Ishikawa (cell line): ENCODE results near the gene HSD17B11.

Experiments
- CEBPB ChIP-seq: IDR thresholded peaks from 2 replicates; pipeline ENCODE4 v1.6.1; 2012
- CREB1 ChIP-seq: IDR thresholded peaks from 2 replicates; pipeline ENCODE4 v1.6.1; 2012; ENCODE audit warnings: low read depth
- EGR1 ChIP-seq: IDR thresholded peaks from 2 replicates; pipeline ENCODE4 v1.6.1; 2012
- EP300 ChIP-seq: IDR thresholded peaks from 2 replicates; pipeline ENCODE4 v1.6.1; 2012; ENCODE audit warnings: borderline replicate concordance
- FOXM1 ChIP-seq: IDR thresholded peaks from 2 replicates; pipeline ENCODE4 v1.6.1; 2012; ENCODE audit warnings: low read depth, borderline replicate concordance
- NFIC ChIP-seq: IDR thresholded peaks from 2 replicates; pipeline ENCODE4 v1.6.1; 2012
- RAD21 ChIP-seq: IDR thresholded peaks from 2 replicates; pipeline ENCODE4 v1.6.1; 2012; ENCODE audit warnings: low read depth
- TAF1 ChIP-seq: IDR thresholded peaks from 2 replicates; pipeline ENCODE4 v1.6.1; 2012; ENCODE audit warnings: low read depth, mild to moderate bottlenecking
- TCF12 ChIP-seq: IDR thresholded peaks from 2 replicates; pipeline ENCODE4 v1.6.1; 2012; ENCODE audit warnings: low read depth
- TEAD4 ChIP-seq: IDR thresholded peaks from 2 replicates; pipeline ENCODE4 v1.6.1; 2012
- USF1 ChIP-seq: IDR thresholded peaks from 2 replicates; pipeline ENCODE4 v1.6.1; 2012
- YY1 ChIP-seq: IDR thresholded peaks from 2 replicates; pipeline ENCODE4 v1.6.1; 2012; ENCODE audit warnings: low read depth
- ZBTB7A ChIP-seq: IDR thresholded peaks from 2 replicates; pipeline ENCODE4 v1.6.1; 2012; ENCODE audit warnings: low read depth
- TF ChIP-seq, protein P1 (sequence below): IDR thresholded peaks from 2 replicates; pipeline ENCODE4 v1.6.1; 2012; ENCODE audit warnings: low read depth, mild to moderate bottlenecking
- TF ChIP-seq, protein P2 (sequence below): IDR thresholded peaks from 2 replicates; pipeline ENCODE4 v1.6.1; 2012

The HSD17B11 gene

DNA sequence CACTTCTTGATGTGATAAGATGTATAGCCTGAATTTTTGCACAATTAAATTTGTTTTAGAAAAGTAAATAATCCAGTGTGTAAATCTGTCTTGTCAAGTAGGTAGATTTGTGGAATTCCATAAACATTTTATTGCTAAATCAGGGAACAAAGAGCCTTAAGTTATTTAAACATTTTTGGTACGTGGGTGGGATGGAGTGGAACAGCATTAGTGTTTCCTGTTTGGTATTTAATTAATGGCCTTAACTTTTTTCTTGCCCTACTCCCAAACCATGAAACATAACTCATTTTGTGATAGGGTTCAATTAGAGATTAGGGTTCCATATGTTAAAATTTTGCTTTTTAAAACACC, 36.5 kb upstream of the HSD17B11 start:
- TF ChIP-seq RAD21 (no peak), ZBTB7A (no peak), FOXM1 (no peak), CEBPB (no peak), EP300 (no peak), TEAD4 (no peak), YY1 (no peak), NFIC (no peak), TCF12 (no peak), CREB1 (no peak), USF1 (no peak), EGR1 (no peak), TAF1 (no peak)
- TF ChIP-seq, protein P1, sequence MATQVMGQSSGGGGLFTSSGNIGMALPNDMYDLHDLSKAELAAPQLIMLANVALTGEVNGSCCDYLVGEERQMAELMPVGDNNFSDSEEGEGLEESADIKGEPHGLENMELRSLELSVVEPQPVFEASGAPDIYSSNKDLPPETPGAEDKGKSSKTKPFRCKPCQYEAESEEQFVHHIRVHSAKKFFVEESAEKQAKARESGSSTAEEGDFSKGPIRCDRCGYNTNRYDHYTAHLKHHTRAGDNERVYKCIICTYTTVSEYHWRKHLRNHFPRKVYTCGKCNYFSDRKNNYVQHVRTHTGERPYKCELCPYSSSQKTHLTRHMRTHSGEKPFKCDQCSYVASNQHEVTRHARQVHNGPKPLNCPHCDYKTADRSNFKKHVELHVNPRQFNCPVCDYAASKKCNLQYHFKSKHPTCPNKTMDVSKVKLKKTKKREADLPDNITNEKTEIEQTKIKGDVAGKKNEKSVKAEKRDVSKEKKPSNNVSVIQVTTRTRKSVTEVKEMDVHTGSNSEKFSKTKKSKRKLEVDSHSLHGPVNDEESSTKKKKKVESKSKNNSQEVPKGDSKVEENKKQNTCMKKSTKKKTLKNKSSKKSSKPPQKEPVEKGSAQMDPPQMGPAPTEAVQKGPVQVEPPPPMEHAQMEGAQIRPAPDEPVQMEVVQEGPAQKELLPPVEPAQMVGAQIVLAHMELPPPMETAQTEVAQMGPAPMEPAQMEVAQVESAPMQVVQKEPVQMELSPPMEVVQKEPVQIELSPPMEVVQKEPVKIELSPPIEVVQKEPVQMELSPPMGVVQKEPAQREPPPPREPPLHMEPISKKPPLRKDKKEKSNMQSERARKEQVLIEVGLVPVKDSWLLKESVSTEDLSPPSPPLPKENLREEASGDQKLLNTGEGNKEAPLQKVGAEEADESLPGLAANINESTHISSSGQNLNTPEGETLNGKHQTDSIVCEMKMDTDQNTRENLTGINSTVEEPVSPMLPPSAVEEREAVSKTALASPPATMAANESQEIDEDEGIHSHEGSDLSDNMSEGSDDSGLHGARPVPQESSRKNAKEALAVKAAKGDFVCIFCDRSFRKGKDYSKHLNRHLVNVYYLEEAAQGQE, result no peak
- TF ChIP-seq, protein P2, sequence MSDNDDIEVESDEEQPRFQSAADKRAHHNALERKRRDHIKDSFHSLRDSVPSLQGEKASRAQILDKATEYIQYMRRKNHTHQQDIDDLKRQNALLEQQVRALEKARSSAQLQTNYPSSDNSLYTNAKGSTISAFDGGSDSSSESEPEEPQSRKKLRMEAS, result no peak

- TF ChIP-seq USF1, result no peak
- no peak for TF ChIP-seq CEBPB
- TF ChIP-seq, protein P1, result no peak
- TF ChIP-seq FOXM1, result no peak
- TF ChIP-seq RAD21, result no peak
- no peak for TF ChIP-seq ZBTB7A
- TF ChIP-seq CREB1, result no peak
- no peak for TF ChIP-seq YY1
- TF ChIP-seq EGR1, result no peak
Observed at GRCh38 chr4:87426865-87427517, 36.0 kb upstream of the HSD17B11 start.

GRCh38 chr4:87425711-87426110, 34.7 kb upstream of the HSD17B11 start:
- TF ChIP-seq CEBPB (no peak), TCF12 (no peak), RAD21 (no peak), NFIC (no peak), TAF1 (no peak), CREB1 (no peak), YY1 (no peak), FOXM1 (no peak), ZBTB7A (no peak), EP300 (no peak), TEAD4 (no peak)
- TF ChIP-seq, protein P1, result no peak

DNA sequence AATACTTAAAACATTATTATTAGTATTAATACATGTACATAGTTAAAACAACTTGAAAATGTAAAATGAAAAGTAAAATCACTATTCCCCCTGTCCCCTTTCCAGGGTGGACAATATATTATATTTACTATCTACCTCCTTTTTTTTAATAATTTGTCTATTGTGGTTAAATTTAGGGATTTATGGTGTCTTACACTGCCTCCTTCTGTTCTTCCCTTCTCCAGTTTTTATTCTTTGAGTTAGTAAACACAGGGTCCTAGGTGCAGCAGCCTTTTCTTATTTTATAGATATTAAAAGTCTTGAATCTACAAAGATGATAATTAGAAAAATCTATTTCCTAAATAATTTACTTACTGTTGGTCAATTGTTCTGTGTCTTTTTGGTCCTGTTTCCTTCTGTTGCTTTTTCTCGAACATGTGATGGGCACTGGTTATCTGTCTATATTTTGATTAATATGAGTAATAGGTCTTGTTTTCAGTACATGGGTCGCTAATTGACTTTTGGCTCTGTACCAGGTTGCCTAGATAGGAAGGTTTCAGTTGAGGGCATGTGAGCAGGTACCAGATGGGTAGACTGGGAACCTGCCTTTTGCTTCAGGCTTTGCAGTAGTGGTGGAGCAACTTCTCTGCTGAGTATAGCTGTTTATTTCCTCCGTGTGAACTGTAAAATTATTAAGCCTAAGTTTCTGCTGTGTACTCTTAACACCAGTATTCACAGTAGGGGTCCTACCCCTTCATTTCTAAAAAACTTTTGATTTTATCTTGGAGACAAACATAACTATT, 32.5 kb upstream of the HSD17B11 start:
- TF ChIP-seq YY1, result no peak
